Umbilical cord (tissue), 2 donors: ENCODE results near the gene CNTNAP5. TPM values are rescaled to one million over a fixed set of nuclear protein-coding genes. Genes with fewer than 3 reads are reported as not detected.

ENCODE experiments used
- DNase-seq: peaks from one replicate; pipeline ENCODE4 v3.0.0-alpha.2; 2015; ENCODE audit warnings: low spot score
- total RNA-seq: library from RNA; depleted of rRNA; stranded (reverse); fragments of >200 nt; gene quantifications from one replicate; pipeline ENCODE4 v1.2.3, GENCODE V29; 2014; ENCODE audit warnings: low replicate concordance; ENCODE audit not compliant: insufficient read depth

Gene CNTNAP5
- total RNA-seq, 1 donor from 2014 or later: 2.6 TPM

GRCh38 chr2:124053796-124054195 lies 28.7 kb downstream of the CNTNAP5 start:
- DNase-seq: no peak

- DNase-seq: no peak
These were observed 38.5 kb downstream of the CNTNAP5 start for GRCh38 chr2:124063596-124063995.

- no peak for DNase-seq
These were observed 40.5 kb downstream of the CNTNAP5 start for GRCh38 chr2:124065636-124066035.

DNA sequence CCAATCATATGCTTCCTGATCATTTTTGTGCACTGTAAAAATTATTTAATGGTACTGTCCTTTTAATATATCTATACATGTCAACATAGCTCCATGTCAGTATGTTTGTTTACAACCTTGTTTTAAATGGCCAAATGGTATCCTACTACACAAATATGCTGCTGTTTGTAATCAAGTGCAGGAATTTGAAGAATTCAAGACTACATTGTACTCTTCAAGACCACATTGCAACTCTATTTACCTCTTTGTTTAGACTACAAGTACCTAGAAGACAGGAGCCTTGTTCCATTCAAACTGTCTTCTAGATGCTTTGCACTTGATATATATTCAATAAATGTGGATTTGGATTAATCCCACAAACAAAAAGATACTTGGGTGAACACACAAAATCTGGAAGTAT lies 41.7 kb downstream of the CNTNAP5 start:
- DNase-seq: no peak

- no peak for DNase-seq
These were observed 54.0 kb downstream of the CNTNAP5 start for GRCh38 chr2:124079045-124079444.

GRCh38 chr2:124080281-124081153 lies 55.4 kb downstream of the CNTNAP5 start:
- no peak for DNase-seq

DNA sequence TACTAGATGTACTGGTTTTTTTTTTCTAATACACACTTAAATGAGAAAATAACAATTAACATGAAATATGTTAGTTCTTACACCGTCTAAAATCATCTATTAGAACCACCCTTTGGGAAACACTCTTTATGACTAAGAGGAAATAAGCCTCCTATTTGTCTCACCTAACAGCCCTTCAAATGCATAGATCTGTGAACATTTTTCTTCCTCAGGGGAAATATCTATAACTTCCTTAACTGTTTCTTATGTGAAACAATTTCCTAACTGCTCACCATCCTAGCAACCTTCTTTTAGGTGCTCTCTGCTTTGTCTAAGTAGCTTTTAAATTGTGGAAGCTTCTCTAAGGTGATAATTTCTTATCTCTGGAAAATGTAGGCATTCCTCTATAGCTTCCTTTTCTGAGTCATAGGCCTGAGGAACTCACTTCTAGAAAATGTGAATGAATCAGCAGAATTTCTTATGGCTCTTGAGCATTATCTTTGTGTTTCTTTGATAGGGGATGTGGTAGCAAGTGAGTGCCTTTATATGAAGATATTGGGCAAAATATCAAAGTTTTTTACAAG lies 56.1 kb downstream of the CNTNAP5 start:
- DNase-seq: no peak

GRCh38 chr2:124088616-124089015 lies 63.5 kb downstream of the CNTNAP5 start:
- DNase-seq: no peak

DNA sequence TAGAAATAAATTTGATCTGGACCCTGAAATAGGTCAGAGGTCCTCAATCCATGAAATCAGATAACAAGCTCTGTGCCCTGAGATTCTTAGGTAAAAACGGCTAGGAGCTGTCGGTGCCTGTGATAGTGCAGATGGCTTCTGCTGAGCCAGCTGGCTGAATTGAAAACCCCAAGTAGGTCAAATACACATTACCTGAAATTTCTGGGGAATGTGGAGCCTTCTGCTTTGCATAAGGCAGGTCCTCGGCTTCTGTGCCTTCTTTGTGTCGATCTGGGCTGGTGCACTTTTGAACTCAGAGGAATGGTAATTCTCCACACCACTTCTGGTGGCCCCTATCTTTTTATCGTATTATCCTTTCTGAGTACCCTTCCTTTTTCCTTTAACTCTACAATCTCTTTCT lies 66.6 kb downstream of the CNTNAP5 start:
- no peak for DNase-seq

GRCh38 chr2:124092651-124093050 lies 67.6 kb downstream of the CNTNAP5 start:
- no peak for DNase-seq

DNA sequence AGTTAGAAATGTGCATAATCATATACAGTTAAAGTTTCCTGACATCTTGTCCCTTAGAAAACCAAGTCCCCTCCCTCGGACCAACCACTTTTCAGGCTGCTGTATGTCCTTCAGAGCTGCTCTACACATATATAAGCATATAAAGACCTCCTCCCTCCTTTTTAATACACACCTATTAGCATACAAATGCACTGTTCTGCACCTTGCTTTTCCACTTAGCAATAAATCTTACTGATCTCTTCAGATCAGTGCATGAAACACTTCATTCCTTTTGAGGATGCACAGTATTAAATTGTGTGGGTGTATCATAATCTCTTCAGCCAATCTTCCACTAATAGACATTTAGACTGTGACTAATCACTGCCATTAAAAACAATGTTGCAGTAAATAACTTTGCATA lies 79.8 kb downstream of the CNTNAP5 start:
- no peak for DNase-seq

- DNase-seq: no peak
These were observed 87.1 kb downstream of the CNTNAP5 start for GRCh38 chr2:124112206-124112605.

GRCh38 chr2:124112966-124113365 lies 87.9 kb downstream of the CNTNAP5 start:
- no peak for DNase-seq

- no peak for DNase-seq
These were observed 95.2 kb downstream of the CNTNAP5 start for GRCh38 chr2:124120246-124120645.

DNA sequence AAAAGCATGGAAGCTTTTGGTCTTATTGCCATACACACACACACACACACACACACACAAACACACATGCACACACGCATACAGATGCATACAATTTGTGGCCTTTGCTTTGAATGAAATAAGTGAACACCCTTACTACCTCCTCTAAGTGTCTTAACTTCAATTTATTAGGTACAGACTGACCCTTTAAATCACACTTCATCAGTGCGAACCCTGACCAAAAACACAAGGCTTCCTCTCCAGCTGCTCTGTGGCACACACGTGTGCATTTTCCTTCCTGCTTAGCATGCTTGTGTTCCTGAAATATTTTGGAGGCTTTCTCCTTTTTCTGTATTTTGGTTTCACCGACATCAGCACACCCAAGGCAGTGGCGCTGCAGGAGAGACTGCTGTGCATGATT lies 96.0 kb downstream of the CNTNAP5 start:
- DNase-seq: no peak

- DNase-seq: no peak
These were observed 96.7 kb downstream of the CNTNAP5 start for GRCh38 chr2:124121760-124122275.

GRCh38 chr2:124122340-124122739 lies 97.3 kb downstream of the CNTNAP5 start:
- no peak for DNase-seq

GRCh38 chr2:124131276-124131675 lies 106.2 kb downstream of the CNTNAP5 start:
- no peak for DNase-seq

DNA sequence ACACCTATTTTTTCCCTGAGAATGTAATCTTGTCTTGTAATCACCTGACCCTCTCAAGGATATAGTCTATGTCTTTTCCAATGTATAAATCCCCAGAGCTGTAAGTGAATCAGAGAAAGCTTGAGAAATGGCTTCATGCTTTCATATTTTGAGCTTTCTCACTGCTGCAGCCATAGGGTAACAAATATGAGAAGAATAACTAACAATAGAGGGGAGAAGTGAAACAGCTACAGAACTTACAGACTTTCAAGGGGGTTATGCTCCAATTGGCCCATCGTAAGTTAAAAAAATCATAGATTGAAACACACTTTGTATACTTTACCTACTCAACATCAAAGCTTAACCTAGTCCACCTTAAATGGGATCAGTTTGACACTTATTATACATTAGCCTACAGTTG lies 111.0 kb downstream of the CNTNAP5 start:
- DNase-seq: no peak

DNA sequence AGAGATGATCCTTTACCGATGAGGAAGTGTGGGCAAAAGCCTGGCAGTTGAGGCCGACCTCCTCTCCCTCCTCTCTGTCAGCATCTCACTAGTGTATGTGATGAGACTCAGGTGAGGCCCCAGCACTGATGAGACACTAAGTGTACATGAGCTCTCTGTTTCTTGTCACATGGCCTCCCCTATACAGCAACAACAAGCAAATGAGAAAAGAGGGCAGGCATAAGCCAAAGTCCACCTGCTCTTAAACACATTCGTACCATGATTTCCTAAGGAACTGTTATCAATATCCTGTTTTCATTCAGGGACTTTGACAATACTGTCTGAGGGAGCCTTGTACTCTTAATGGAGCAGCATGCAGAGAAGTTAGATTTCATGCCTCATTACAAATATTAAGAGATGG lies 113.0 kb downstream of the CNTNAP5 start:
- DNase-seq: no peak

DNA sequence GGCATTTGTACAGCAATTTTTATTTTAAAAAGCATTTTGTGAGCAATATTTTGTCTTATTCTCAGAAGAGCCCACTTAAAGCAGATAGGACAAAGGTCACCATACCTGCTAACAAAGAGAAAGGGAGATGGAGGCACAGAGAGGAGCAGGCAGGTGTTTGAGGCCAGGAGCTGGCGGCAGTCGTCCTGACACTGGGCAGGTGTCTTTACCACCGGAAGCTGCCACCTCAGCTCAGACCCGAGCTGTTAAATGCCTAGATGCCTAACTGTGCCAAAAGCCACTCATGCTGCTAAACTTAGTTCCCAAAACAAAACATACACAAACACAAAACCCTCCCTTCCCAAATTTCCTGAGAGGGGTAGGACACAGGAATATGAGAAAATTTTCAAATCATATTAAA lies 120.9 kb downstream of the CNTNAP5 start:
- DNase-seq: no peak

DNA sequence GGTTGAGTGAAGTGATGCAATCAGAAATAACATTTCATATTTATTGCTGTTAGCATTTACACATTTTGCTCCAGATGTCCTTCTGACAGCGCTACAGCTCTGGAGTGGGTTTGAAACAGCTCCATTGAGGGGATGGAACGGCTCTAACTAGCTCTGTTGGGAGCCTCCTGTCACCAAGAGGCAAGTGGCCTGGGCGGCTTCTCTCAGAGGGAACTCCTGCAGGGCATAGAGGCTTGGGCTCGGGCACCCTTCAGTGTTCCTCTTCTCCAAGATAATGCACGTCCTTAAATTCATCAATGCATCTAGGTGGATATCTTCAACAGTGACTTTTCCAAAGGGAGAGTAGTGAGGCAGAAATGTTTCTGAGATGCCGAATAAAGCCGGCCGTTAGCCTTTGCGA lies 122.5 kb downstream of the CNTNAP5 start:
- no peak for DNase-seq

DNA sequence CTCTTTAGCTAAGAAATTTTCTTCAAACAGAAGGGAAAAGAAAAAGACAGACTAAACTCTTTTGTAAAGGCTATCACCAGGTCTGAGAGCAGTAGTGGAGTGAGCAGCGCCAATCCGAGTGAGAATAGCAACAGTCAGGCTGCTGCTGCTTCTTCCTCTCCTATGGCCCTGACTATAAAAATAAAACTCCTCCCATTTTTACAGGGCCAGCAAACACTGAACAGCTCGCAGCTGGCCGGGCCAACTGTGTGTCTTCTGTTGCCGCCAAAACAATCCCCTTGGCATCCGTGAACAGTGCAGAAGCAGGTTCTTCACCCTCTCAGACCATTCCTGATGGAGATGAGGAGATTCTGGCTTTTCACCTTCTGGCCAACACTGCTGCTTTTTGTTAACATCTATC lies 124.5 kb downstream of the CNTNAP5 start:
- no peak for DNase-seq
